ENCODE results near the gene LRRC2.

Gene LRRC2

DNA sequence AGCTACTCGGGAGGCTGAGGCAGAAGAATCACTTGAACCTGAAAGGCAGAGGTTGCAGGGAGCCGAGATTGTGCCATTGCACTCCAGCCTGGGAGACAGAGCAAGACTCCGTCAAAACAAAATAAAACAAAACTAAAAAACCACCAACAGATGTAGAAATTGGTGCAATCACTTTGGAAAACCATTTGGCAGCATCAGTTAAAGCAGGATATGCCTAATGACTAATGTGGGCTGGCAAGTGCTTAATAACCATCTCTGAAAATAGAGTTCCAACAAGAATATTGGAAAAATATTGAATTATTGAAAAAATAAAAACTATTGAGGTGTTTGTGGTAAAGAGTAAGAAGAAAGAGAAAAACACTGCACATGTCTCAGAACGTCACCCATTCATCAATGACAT lies 84.5 kb downstream of the LRRC2 start:
- H3K4me1 ChIP-seq = no peaks in the 10 kb centered on the region
- no peak for DNase-seq
- intact Hi-C loops (cut with DNase I; ENCODE audit: low total_unique reads) = loop anchor here (10.0 kb wide), 1 partner anchor 153 kb away; no protein-coding TSS in a partner anchor
- no peaks in the 10 kb centered on the region for H3K36me3 ChIP-seq
- no peak overlapping the region for H3K27ac ChIP-seq
- TF ChIP-seq, protein P1, sequence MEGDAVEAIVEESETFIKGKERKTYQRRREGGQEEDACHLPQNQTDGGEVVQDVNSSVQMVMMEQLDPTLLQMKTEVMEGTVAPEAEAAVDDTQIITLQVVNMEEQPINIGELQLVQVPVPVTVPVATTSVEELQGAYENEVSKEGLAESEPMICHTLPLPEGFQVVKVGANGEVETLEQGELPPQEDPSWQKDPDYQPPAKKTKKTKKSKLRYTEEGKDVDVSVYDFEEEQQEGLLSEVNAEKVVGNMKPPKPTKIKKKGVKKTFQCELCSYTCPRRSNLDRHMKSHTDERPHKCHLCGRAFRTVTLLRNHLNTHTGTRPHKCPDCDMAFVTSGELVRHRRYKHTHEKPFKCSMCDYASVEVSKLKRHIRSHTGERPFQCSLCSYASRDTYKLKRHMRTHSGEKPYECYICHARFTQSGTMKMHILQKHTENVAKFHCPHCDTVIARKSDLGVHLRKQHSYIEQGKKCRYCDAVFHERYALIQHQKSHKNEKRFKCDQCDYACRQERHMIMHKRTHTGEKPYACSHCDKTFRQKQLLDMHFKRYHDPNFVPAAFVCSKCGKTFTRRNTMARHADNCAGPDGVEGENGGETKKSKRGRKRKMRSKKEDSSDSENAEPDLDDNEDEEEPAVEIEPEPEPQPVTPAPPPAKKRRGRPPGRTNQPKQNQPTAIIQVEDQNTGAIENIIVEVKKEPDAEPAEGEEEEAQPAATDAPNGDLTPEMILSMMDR (IDR thresholded peaks at IDR 0.05) = no peak
- H3K4me3 ChIP-seq = no peak overlapping the region
- no peaks in the 10 kb centered on the region for H3K9me3 ChIP-seq
- H3K27me3 ChIP-seq = peaks cover 0 to 24% of the 10 kb centered on the region in 2 donors

DNA sequence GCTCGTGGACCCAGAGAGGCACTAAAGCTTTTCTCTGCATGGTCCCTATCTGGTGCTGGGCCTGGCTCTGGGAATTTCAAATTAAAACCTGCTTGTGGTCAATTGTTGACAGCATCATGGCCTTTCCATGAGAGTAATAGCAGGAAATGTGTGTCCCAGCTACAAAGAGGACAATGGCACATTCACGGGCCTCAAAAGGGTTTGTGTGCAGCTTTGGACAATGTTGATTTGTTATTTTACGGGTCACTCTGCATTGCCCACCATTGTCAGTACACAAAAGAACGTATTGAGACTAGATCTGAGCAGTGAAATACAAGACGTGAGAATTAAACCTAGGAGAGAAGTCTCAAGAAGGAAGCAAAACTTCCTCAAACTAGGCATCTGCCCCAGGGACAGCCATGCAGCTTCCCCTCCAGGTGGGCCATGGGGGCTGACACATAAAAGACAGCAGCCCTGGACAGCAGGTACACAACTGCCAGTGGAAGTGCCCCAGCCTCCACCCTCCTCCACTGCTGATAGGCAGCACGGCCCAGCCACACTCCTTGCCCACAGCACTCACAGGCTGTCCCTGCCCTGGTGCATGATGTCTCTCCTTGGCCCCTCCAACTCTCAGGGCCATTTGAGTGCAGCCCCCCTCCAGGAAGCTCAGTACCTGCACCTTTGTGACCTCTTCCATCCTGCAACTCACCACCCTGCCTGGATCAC lies 85.5 kb downstream of the LRRC2 start:
- no peaks in the 10 kb centered on the region for H3K9me3 ChIP-seq
- H3K36me3 ChIP-seq = no peaks in the 10 kb centered on the region
- DNase-seq = no peak
- H3K27me3 ChIP-seq = peaks cover 0 to 24% of the 10 kb centered on the region in 2 donors
- no peak overlapping the region for H3K4me3 ChIP-seq
- TF ChIP-seq, protein P1 (IDR thresholded peaks at IDR 0.05) = no peak
- no peaks in the 10 kb centered on the region for H3K4me1 ChIP-seq
- no peak overlapping the region for H3K27ac ChIP-seq
- intact Hi-C loops (cut with DNase I; ENCODE audit: low total_unique reads) = loop anchor here (10.0 kb wide), 1 partner anchor 154 kb away; no protein-coding TSS in a partner anchor

DNA sequence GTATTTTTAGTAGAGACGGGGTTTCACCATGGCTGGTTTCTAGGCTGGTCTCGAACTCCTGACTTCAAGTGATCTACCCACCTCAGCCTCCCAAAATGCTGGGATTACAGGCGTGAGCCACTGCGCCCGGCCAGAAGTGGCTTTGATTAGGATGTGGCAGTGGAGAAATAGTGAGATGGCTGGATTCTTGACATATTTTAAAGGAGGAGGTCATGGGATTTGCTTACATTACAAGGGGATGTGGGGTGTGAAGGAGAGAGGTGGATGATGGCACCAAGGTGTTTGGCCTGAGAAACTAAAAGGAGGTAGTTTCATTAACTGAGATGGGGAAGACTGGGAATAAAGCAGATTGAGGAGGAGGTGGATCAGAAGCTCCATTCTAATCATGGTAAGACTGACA lies 86.4 kb downstream of the LRRC2 start:
- TF ChIP-seq, protein P1 (IDR thresholded peaks at IDR 0.05) = no peak
- H3K9me3 ChIP-seq = peaks cover 0 to 3% (median 0%) of the 10 kb centered on the region in 3 donors
- intact Hi-C loops (cut with DNase I; ENCODE audit: low total_unique reads) = loop anchor here (10.0 kb wide), 1 partner anchor 155 kb away; no protein-coding TSS in a partner anchor
- H3K4me3 ChIP-seq = no peak overlapping the region
- no peak overlapping the region for H3K27ac ChIP-seq
- no peak for DNase-seq
- no peaks in the 10 kb centered on the region for H3K4me1 ChIP-seq
- H3K27me3 ChIP-seq = peaks cover 0 to 24% of the 10 kb centered on the region in 2 donors
- no peaks in the 10 kb centered on the region for H3K36me3 ChIP-seq

DNA sequence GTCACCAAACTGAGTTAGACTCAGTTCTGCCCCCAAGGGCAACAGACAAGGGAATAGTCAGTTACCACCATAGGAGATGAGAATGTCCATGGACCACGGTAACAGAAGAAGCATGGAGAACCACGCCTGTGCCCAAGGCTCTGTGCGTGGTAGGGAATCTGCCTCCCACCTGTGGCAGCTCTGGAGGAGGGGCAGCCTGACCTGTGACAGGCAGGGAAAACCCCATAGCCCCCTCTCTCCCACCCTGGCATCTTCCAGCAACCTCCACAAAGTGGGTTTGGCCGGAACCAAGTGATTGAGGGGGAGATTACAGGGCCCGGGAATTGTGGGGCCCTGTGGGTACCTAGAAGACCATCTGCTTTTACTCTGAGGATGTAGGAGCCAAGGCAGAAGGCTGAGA lies 87.1 kb downstream of the LRRC2 start:
- Histone ChIP-seq H3K27ac (no peak overlapping the region), H3K4me1 (no peaks in the 10 kb centered on the region), H3K36me3 (no peaks in the 10 kb centered on the region), H3K27me3 (peaks cover 0 to 24% of the 10 kb centered on the region in 2 donors), H3K4me3 (no peak overlapping the region), H3K9me3 (peaks cover 0 to 8% (median 0%) of the 10 kb centered on the region in 3 donors)
- TF ChIP-seq, protein P1 (IDR thresholded peaks at IDR 0.05) = no peak
- DNase-seq = no peak
- intact Hi-C loops (cut with DNase I; ENCODE audit: low total_unique reads) = no loop called here

DNA sequence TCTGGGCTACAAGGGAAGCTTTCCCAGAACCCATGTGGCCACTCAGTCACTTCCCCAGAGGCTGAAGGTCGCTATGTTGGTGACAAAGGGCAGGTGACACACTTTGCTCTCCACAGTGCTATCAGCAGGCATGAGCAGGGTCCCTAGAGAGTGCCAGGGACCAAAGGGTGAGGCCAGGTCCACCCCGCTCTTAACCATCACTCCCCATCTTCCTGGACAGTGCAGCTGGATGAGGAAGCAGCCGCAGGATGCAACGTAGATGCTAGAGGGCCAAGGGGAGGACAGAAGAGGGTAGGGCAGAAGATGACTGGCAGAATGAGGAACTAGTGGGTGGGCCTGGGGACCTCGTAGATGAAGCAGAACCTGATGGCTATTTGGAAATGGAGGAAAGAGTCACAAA lies 87.8 kb downstream of the LRRC2 start:
- Histone ChIP-seq H3K27me3 (peaks cover 0 to 24% of the 10 kb centered on the region in 2 donors), H3K4me1 (no peaks in the 10 kb centered on the region), H3K27ac (no peak overlapping the region), H3K9me3 (peaks cover 0 to 8% (median 0%) of the 10 kb centered on the region in 3 donors), H3K36me3 (no peaks in the 10 kb centered on the region), H3K4me3 (no peak overlapping the region)
- no peak for DNase-seq
- intact Hi-C loops (cut with DNase I; ENCODE audit: low total_unique reads) = no loop called here
- TF ChIP-seq, protein P1 (IDR thresholded peaks at IDR 0.05) = no peak

Data from tibial artery (tissue), 4 donors.